ENCODE data around the gene ATP5PF.
"Not testable (repeated sequence)": the region's sequence is repeated elsewhere in the genome, so short reads cannot be mapped to it uniquely, and the experiment has no call there.

The ATP5PF gene

GRCh38 chr21:25717491-25718147 lies 17.1 kb downstream of the ATP5PF start:
- DNase-seq (ENCODE audit: extremely low read depth, insufficient read length), result no peak
- no peaks in the 10 kb centered on the region for H3K27me3 ChIP-seq (replicated peaks; ENCODE audit: control insufficient read depth, insufficient read depth, low read length)
- peaks cover 6% of the 10 kb centered on the region; the same call in 1 of the 2 replicates for H3K36me3 ChIP-seq (ENCODE audit: control insufficient read depth, insufficient read depth, low read length)
- TF ChIP-seq CTCF (IDR thresholded peaks at IDR 0.05; ENCODE audit: insufficient read depth, low read length, poor library complexity, severe bottlenecking), result no peak
- no peak overlapping the region for H3K4me3 ChIP-seq (replicated peaks; ENCODE audit: low read depth, low read length)

GRCh38 chr21:25714066-25714465 lies 20.6 kb downstream of the ATP5PF start:
- DNase-seq (ENCODE audit: extremely low read depth, insufficient read length); H3K36me3 ChIP-seq (ENCODE audit: control insufficient read depth, insufficient read depth, low read length); H3K4me3 ChIP-seq (replicated peaks; ENCODE audit: low read depth, low read length); H3K27me3 ChIP-seq (replicated peaks; ENCODE audit: control insufficient read depth, insufficient read depth, low read length): not testable (repeated sequence)

DNA sequence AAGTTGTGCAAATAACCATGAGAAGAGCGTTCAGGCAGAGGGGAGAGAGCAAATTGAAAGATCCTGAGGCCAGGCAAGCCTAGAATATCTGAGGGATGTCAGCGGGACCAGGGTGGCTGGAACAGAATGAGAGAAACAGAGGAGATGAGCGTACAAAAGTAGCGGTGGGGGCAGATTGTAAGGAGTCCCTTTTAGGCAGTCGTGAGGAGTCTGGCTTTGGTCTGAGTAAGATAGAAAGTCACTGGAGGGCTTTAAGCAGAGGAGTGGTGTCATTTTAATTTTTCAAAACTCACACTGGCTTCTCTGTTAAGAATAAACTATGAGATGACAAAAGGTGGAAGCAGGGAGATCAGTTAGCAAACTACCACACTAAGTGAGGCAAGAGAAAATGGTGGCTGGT lies 24.2 kb downstream of the ATP5PF start:
- Histone ChIP-seq H3K27me3 (replicated peaks; ENCODE audit: control insufficient read depth, insufficient read depth, low read length) (no peaks in the 10 kb centered on the region), H3K4me3 (replicated peaks; ENCODE audit: low read depth, low read length) (no peak overlapping the region), H3K36me3 (ENCODE audit: control insufficient read depth, insufficient read depth, low read length) (no peaks in the 10 kb centered on the region)
- TF ChIP-seq CTCF (IDR thresholded peaks at IDR 0.05; ENCODE audit: insufficient read depth, low read length, poor library complexity, severe bottlenecking), result no peak
- no peak for DNase-seq (ENCODE audit: extremely low read depth, insufficient read length)

- DNase-seq (ENCODE audit: extremely low read depth, insufficient read length), result no peak
- H3K4me3 ChIP-seq (replicated peaks; ENCODE audit: low read depth, low read length), result no peak overlapping the region
- no peak for TF ChIP-seq CTCF (IDR thresholded peaks at IDR 0.05; ENCODE audit: insufficient read depth, low read length, poor library complexity, severe bottlenecking)
- no peaks in the 10 kb centered on the region for H3K36me3 ChIP-seq (ENCODE audit: control insufficient read depth, insufficient read depth, low read length)
- no peaks in the 10 kb centered on the region for H3K27me3 ChIP-seq (replicated peaks; ENCODE audit: control insufficient read depth, insufficient read depth, low read length)
Measured at GRCh38 chr21:25709684-25710265, 24.9 kb downstream of the ATP5PF start.

- H3K36me3 ChIP-seq (ENCODE audit: control insufficient read depth, insufficient read depth, low read length), result no peaks in the 10 kb centered on the region
- no peak for DNase-seq (ENCODE audit: extremely low read depth, insufficient read length)
- TF ChIP-seq CTCF (IDR thresholded peaks at IDR 0.05; ENCODE audit: insufficient read depth, low read length, poor library complexity, severe bottlenecking), result peak; percentile 75
- H3K4me3 ChIP-seq (replicated peaks; ENCODE audit: low read depth, low read length), result no peak overlapping the region
- H3K27me3 ChIP-seq (replicated peaks; ENCODE audit: control insufficient read depth, insufficient read depth, low read length), result no peaks in the 10 kb centered on the region
Measured at GRCh38 chr21:25708467-25709065, 26.1 kb downstream of the ATP5PF start.

GRCh38 chr21:25701529-25701928 lies 33.2 kb downstream of the ATP5PF start:
- no peak for DNase-seq (ENCODE audit: extremely low read depth, insufficient read length)

More at GRCh38 chr21:25701529-25701928, 33.2 kb downstream of the ATP5PF start:
- TF ChIP-seq CTCF (IDR thresholded peaks at IDR 0.05; ENCODE audit: insufficient read depth, low read length, poor library complexity, severe bottlenecking), result no peak
- Histone ChIP-seq H3K27me3 (replicated peaks; ENCODE audit: control insufficient read depth, insufficient read depth, low read length) (no peaks in the 10 kb centered on the region), H3K4me3 (replicated peaks; ENCODE audit: low read depth, low read length) (no peak overlapping the region), H3K36me3 (ENCODE audit: control insufficient read depth, insufficient read depth, low read length) (no peaks in the 10 kb centered on the region)

All from GM06990 (cell line).